Upper lobe of left lung (tissue), 4 donors: ENCODE measurements around the gene FGB.

ENCODE experiments used
- POLR2AphosphoS5 ChIP-seq, 2 donors: sonication (generic); formaldehyde crosslinking; IDR thresholded peaks; one replicate each; pipeline ENCODE4 v1.5.1; 2017; ENCODE audit warnings: antibody characterized with exemption in 2 of 2
- TF ChIP-seq, protein P1 (sequence below), 6 experiments: fragments of 450-650 bp in 4 of 6; fragments of 200-600 bp in 2 of 6; sonication (generic) in 2 of 6; IDR thresholded peaks; one replicate each; pipeline ENCODE4 v1.5.1; 2016 to 2019; ENCODE audit warnings: antibody characterized with exemption in 6 of 6

GRCh38 chr4:154610582-154610981, 47.8 kb downstream of the FGB start:
- TF ChIP-seq, protein P1, sequence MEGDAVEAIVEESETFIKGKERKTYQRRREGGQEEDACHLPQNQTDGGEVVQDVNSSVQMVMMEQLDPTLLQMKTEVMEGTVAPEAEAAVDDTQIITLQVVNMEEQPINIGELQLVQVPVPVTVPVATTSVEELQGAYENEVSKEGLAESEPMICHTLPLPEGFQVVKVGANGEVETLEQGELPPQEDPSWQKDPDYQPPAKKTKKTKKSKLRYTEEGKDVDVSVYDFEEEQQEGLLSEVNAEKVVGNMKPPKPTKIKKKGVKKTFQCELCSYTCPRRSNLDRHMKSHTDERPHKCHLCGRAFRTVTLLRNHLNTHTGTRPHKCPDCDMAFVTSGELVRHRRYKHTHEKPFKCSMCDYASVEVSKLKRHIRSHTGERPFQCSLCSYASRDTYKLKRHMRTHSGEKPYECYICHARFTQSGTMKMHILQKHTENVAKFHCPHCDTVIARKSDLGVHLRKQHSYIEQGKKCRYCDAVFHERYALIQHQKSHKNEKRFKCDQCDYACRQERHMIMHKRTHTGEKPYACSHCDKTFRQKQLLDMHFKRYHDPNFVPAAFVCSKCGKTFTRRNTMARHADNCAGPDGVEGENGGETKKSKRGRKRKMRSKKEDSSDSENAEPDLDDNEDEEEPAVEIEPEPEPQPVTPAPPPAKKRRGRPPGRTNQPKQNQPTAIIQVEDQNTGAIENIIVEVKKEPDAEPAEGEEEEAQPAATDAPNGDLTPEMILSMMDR (IDR thresholded peaks at IDR 0.05): no peak
- no peak for TF ChIP-seq POLR2AphosphoS5 (IDR thresholded peaks at IDR 0.05)
